Measurements from ENCODE around the gene TTC34.
"Not testable (repeated sequence)": the region's sequence is repeated elsewhere in the genome, so short reads cannot be mapped to it uniquely, and the experiment has no call there.

- TF ChIP-seq ZNF274 (IDR thresholded peaks at IDR 0.05; ENCODE audit: insufficient read depth, insufficient read length); MLLT1 (IDR thresholded peaks at IDR 0.05); ATF7 (IDR thresholded peaks at IDR 0.05; ENCODE audit: low read depth); PAX5 (IDR thresholded peaks at IDR 0.05; ENCODE audit: borderline replicate concordance, low read depth, low read length); POLR2A (IDR thresholded peaks at IDR 0.05; ENCODE audit: low read depth, low read length); CTCF (IDR thresholded peaks at IDR 0.05 in 2 of 3, conservative IDR thresholded peaks at IDR 0.05 in 1 of 3; ENCODE audit: control insufficient read depth in 2 of 3, extremely low read depth in 1 of 3, insufficient read depth in 1 of 3, low read depth in 3 of 3, low read length in 3 of 3); EED (IDR thresholded peaks at IDR 0.05; ENCODE audit: low read depth); ZNF622 (IDR thresholded peaks at IDR 0.05); EP300 (IDR thresholded peaks at IDR 0.05; ENCODE audit: borderline replicate concordance in 1 of 2, control insufficient read depth in 1 of 2, low read depth in 2 of 2, low read length in 2 of 2); CBX3 (IDR thresholded peaks at IDR 0.05; ENCODE audit: borderline replicate concordance, low read depth); ELK1 (IDR thresholded peaks at IDR 0.05; ENCODE audit: low read depth, low read length); ZNF687 (IDR thresholded peaks at IDR 0.05); NRF1 (conservative IDR thresholded peaks at IDR 0.05; ENCODE audit: low read depth, low read length): not testable (repeated sequence)
These were observed 148.4 kb downstream of the TTC34 start for GRCh38 chr1:2652926-2653571.

Measured in GM12878 (cell line).